GM12872 (cell line): ENCODE results near the gene FUT1.

Experiments
- CTCF ChIP-seq: IDR thresholded peaks from 3 replicates; pipeline ENCODE4 v1.5.1; 2011; ENCODE audit warnings: low read depth, mild to moderate bottlenecking, low read length, moderate library complexity; ENCODE audit not compliant: insufficient read depth

FUT1 gene

GRCh38 chr19:48795055-48795684 is 42.7 kb upstream of the FUT1 start:
- peak; percentile 95 for TF ChIP-seq CTCF

- no peak for TF ChIP-seq CTCF
These were observed 41.9 kb upstream of the FUT1 start for GRCh38 chr19:48794291-48794690.

- TF ChIP-seq CTCF, result no peak
These were observed 40.8 kb upstream of the FUT1 start for GRCh38 chr19:48793271-48793670.

GRCh38 chr19:48784527-48784926 is 32.1 kb upstream of the FUT1 start:
- TF ChIP-seq CTCF, result no peak

GRCh38 chr19:48780631-48781391 is 28.4 kb upstream of the FUT1 start:
- no peak for TF ChIP-seq CTCF

GRCh38 chr19:48779636-48780035 is 27.2 kb upstream of the FUT1 start:
- no peak for TF ChIP-seq CTCF

- TF ChIP-seq CTCF, result no peak
These were observed 25.3 kb upstream of the FUT1 start for GRCh38 chr19:48777720-48778119.
